Measurements from ENCODE around the gene VWC2. TPM values are rescaled to one million over a fixed set of nuclear protein-coding genes. Genes with fewer than 3 reads are reported as not detected.
"Not testable (repeated sequence)": the region's sequence is repeated elsewhere in the genome, so short reads cannot be mapped to it uniquely, and the experiment has no call there.

Gene VWC2
- total RNA-seq, 1 donor from 2014 or later: not detected

GRCh38 chr7:49845626-49846025 lies 72.2 kb downstream of the VWC2 start:
- DNase-seq (ENCODE audit: low spot score): no peak
- no peak overlapping the region for H2AFZ ChIP-seq (replicated peaks)
- H3K4me3 Mint-ChIP-seq: no peak overlapping the region
- H3K4me2 ChIP-seq: no peak overlapping the region
- no peak overlapping the region for H3K27ac Mint-ChIP-seq
- H3F3A ChIP-seq (ENCODE audit: low read depth): no peaks in the 10 kb centered on the region
- H3K27ac ChIP-seq: no peak overlapping the region
- TF ChIP-seq EZH2phosphoT487 (IDR thresholded peaks at IDR 0.05) (no peak), EZH2 (IDR thresholded peaks at IDR 0.05) (no peak)
- TF ChIP-seq, protein P1, sequence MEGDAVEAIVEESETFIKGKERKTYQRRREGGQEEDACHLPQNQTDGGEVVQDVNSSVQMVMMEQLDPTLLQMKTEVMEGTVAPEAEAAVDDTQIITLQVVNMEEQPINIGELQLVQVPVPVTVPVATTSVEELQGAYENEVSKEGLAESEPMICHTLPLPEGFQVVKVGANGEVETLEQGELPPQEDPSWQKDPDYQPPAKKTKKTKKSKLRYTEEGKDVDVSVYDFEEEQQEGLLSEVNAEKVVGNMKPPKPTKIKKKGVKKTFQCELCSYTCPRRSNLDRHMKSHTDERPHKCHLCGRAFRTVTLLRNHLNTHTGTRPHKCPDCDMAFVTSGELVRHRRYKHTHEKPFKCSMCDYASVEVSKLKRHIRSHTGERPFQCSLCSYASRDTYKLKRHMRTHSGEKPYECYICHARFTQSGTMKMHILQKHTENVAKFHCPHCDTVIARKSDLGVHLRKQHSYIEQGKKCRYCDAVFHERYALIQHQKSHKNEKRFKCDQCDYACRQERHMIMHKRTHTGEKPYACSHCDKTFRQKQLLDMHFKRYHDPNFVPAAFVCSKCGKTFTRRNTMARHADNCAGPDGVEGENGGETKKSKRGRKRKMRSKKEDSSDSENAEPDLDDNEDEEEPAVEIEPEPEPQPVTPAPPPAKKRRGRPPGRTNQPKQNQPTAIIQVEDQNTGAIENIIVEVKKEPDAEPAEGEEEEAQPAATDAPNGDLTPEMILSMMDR (IDR thresholded peaks at IDR 0.05): no peak
- H3K4me1 ChIP-seq: no peaks in the 10 kb centered on the region
- H3K79me2 ChIP-seq (ENCODE audit: low read depth): no peaks in the 10 kb centered on the region
- H4K20me1 ChIP-seq (ENCODE audit: low read depth): no peaks in the 10 kb centered on the region
- H3K4me1 Mint-ChIP-seq: peaks cover 10% of the 10 kb centered on the region
- no peaks in the 10 kb centered on the region for H3K27me3 ChIP-seq
- H3K36me3 ChIP-seq: no peaks in the 10 kb centered on the region
- H3K9ac ChIP-seq: no peak overlapping the region
- H3K9me3 ChIP-seq (ENCODE audit: low read depth): no peaks in the 10 kb centered on the region
- no peak overlapping the region for H3K4me3 ChIP-seq
- H3K36me3 Mint-ChIP-seq: no peaks in the 10 kb centered on the region
- no peaks in the 10 kb centered on the region for H3K9me3 Mint-ChIP-seq
- H3K27me3 Mint-ChIP-seq (ENCODE audit: insufficient read depth, low read depth): peaks cover 7% of the 10 kb centered on the region

DNA sequence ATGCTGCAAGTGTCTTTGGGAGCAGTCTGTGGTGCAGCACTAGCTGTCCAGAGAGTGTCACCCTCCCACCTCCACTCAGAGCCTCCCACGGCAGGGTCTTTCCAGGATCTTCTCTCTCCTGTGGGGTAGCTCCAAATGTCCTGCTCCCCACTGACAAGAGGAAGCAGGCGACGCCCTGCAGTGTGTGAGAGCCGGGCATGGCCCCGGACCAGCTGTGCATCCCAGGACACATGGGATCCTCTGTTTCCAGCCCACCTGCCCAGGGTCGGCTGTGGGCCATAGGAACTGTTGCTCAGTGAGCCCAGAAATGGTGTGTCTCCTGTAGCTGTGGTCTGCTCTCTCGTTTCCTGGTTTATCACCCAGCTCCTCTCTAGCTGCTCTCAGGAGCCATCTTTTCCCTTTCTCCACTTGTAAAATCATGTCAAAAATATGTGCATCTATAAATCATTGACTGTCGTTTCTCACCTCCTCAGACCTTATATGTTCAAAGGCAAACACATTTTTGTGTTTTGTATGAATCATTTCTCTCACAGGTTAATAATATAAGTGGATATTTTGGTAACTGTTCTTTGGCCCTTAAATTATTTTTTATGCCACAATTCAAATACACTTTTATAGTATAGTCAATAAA lies 74.9 kb downstream of the VWC2 start:
- H3F3A ChIP-seq (ENCODE audit: low read depth): no peaks in the 10 kb centered on the region
- no peaks in the 10 kb centered on the region for H3K36me3 Mint-ChIP-seq
- TF ChIP-seq EZH2 (IDR thresholded peaks at IDR 0.05) (no peak), EZH2phosphoT487 (IDR thresholded peaks at IDR 0.05) (no peak)
- TF ChIP-seq, protein P1 (IDR thresholded peaks at IDR 0.05): no peak
- no peaks in the 10 kb centered on the region for H3K9me3 ChIP-seq (ENCODE audit: low read depth)
- no peak for DNase-seq (ENCODE audit: low spot score)
- H3K9ac ChIP-seq: no peak overlapping the region
- no peak overlapping the region for H3K4me3 ChIP-seq
- no peak overlapping the region for H3K4me3 Mint-ChIP-seq
- no peak overlapping the region for H3K27ac Mint-ChIP-seq
- no peak overlapping the region for H3K4me2 ChIP-seq
- no peaks in the 10 kb centered on the region for H3K4me1 ChIP-seq
- no peak overlapping the region for H3K27ac ChIP-seq
- no peaks in the 10 kb centered on the region for H4K20me1 ChIP-seq (ENCODE audit: low read depth)
- no peaks in the 10 kb centered on the region for H3K79me2 ChIP-seq (ENCODE audit: low read depth)
- peaks cover 9% of the 10 kb centered on the region for H3K4me1 Mint-ChIP-seq
- no peak overlapping the region for H2AFZ ChIP-seq (replicated peaks)
- no peaks in the 10 kb centered on the region for H3K9me3 Mint-ChIP-seq
- peaks cover 11% of the 10 kb centered on the region for H3K27me3 Mint-ChIP-seq (ENCODE audit: insufficient read depth, low read depth)
- no peaks in the 10 kb centered on the region for H3K36me3 ChIP-seq
- no peaks in the 10 kb centered on the region for H3K27me3 ChIP-seq

DNA sequence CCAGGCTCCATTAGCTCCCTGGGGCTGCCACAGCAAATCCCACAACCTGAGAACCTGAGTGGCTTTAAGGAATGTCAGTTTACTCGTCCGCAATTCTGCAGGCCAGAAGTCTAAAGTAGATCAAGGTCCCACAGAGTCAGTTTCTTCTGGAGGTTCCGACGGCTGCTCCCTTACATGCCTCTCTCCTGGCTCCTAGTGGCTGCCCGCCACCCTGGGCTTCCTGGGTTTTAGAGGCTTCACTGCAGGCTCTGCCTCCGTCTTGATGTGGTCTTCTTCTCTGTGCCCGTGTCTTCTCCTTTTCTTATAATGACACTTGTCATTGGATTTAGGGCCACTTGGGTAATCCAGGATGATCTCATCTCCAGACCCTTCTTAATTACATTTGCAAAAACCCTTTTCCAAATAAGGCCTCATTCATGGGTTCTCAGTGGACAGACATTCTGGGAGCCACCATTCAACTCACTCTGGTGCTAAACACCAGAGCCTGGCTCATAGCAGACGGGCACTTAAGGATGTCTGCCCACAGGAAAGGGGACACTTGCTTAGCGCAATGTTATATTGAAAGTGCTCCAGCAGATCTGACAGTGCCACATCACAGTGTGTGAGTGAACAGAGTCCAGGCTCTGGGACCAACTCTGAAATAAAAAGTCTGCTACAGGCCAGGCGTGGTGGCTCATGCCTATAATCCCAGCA lies 77.6 kb downstream of the VWC2 start:
- no peak overlapping the region for H3K4me2 ChIP-seq
- H3K36me3 ChIP-seq: no peaks in the 10 kb centered on the region
- Mint-ChIP-seq H3K4me1 (peaks cover 11% of the 10 kb centered on the region), H3K36me3 (no peaks in the 10 kb centered on the region), H3K4me3 (no peak overlapping the region), H3K27me3 (ENCODE audit: insufficient read depth, low read depth) (peaks cover 11% of the 10 kb centered on the region), H3K9me3 (no peaks in the 10 kb centered on the region), H3K27ac (no peak overlapping the region)
- no peaks in the 10 kb centered on the region for H3K79me2 ChIP-seq (ENCODE audit: low read depth)
- H4K20me1 ChIP-seq (ENCODE audit: low read depth): no peaks in the 10 kb centered on the region
- H3K9ac ChIP-seq: no peak overlapping the region
- H3K27me3 ChIP-seq: no peaks in the 10 kb centered on the region
- no peaks in the 10 kb centered on the region for H3F3A ChIP-seq (ENCODE audit: low read depth)
- H3K27ac ChIP-seq: no peak overlapping the region
- no peaks in the 10 kb centered on the region for H3K4me1 ChIP-seq
- no peak overlapping the region for H3K4me3 ChIP-seq
- H3K9me3 ChIP-seq (ENCODE audit: low read depth): no peaks in the 10 kb centered on the region
- no peak overlapping the region for H2AFZ ChIP-seq (replicated peaks)
- TF ChIP-seq, protein P1 (IDR thresholded peaks at IDR 0.05): peak; percentile 24
- no peak for TF ChIP-seq EZH2phosphoT487 (IDR thresholded peaks at IDR 0.05)
- no peak for DNase-seq (ENCODE audit: low spot score)

DNA sequence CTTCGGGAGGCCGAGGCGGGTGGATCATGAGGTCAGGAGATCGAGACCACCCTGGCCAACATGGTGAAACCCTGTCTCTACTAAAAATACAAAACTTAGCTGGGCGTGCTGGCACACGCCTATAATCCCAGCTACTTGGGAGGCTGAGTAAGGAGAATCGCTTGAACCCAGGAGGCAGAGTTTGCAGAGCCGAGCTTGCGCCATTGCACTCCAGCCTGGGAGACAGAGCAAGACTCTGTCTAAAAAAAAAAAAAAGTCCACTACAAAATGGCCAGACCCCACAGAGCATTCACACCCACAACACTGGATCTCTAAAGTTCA lies 78.1 kb downstream of the VWC2 start:
- not testable (repeated sequence) for H3K9me3 ChIP-seq (ENCODE audit: low read depth); H3K36me3 ChIP-seq; H3F3A ChIP-seq (ENCODE audit: low read depth); H2AFZ ChIP-seq (replicated peaks); H3K36me3 Mint-ChIP-seq; H3K4me3 ChIP-seq; DNase-seq (ENCODE audit: low spot score); H3K4me2 ChIP-seq; H3K4me3 Mint-ChIP-seq; H3K27ac Mint-ChIP-seq; H3K9me3 Mint-ChIP-seq; H3K4me1 ChIP-seq; H3K27ac ChIP-seq; H4K20me1 ChIP-seq (ENCODE audit: low read depth); H3K9ac ChIP-seq; H3K27me3 ChIP-seq; H3K79me2 ChIP-seq (ENCODE audit: low read depth)
- H3K4me1 Mint-ChIP-seq: peaks cover 11% of the 10 kb centered on the region
- peaks cover 11% of the 10 kb centered on the region for H3K27me3 Mint-ChIP-seq (ENCODE audit: insufficient read depth, low read depth)

Data from neural progenitor cell (in vitro differentiated cells).